Effector memory CD8-positive, alpha-beta T cell (primary cell): ENCODE measurements around the gene RAC3.
A peak's percentile ranks its signal among the peaks of the same experiment; 100 is the strongest.

Source experiments
- ATAC-seq: fragments of 150-1000 bp; cut with Tn5 transposase; replicated peaks from 2 replicates; pipeline ENCODE4 v1.10.0; 2021; ENCODE audit warnings: mild to moderate bottlenecking, moderate library complexity
- DNase-seq, 3 experiments: peaks; one replicate each; pipeline ENCODE4 v3.0.0; 2021
- H3K27ac Mint-ChIP-seq, 2 donors: one replicate each; pipeline ENCODE4 v1.8.0; 2022; ENCODE audit warnings: mild to moderate bottlenecking in 2 of 2, mixed read lengths in 2 of 2, moderate library complexity in 2 of 2
- H3K27me3 Mint-ChIP-seq, 2 donors: one replicate each; pipeline ENCODE4 v1.8.0; 2022; ENCODE audit warnings: mixed read lengths in 2 of 2
- H3K36me3 Mint-ChIP-seq: one replicate; pipeline ENCODE4 v1.8.0; 2022; ENCODE audit warnings: mild to moderate bottlenecking, moderate library complexity, mixed read lengths; ENCODE audit not compliant: insufficient read depth
- H3K4me1 Mint-ChIP-seq, 2 donors: one replicate each; pipeline ENCODE4 v1.8.0; 2022; ENCODE audit warnings: low read depth in 2 of 2, mixed read lengths in 2 of 2
- H3K4me3 Mint-ChIP-seq, 2 donors: one replicate each; pipeline ENCODE4 v1.8.0; 2022; ENCODE audit warnings: mild to moderate bottlenecking in 2 of 2, mixed read lengths in 2 of 2, moderate library complexity in 2 of 2
- H3K9me3 Mint-ChIP-seq, 2 donors: one replicate each; pipeline ENCODE4 v1.8.0; 2022; ENCODE audit warnings: mixed read lengths in 2 of 2

RAC3 gene

GRCh38 chr17:82019690-82020571 lies 11.5 kb upstream of the RAC3 start:
- H3K4me3 Mint-ChIP-seq: peak overlapping the region; percentile 12 to 39
- ATAC-seq: no peak
- H3K27me3 Mint-ChIP-seq: no peaks in the 10 kb centered on the region
- DNase-seq: peak; percentile 53 to 60 (median 58)
- no peaks in the 10 kb centered on the region for H3K9me3 Mint-ChIP-seq
- peaks cover 10 to 23% of the 10 kb centered on the region in 2 donors for H3K4me1 Mint-ChIP-seq
- peaks cover 8% of the 10 kb centered on the region for H3K36me3 Mint-ChIP-seq
- no peak overlapping the region for H3K27ac Mint-ChIP-seq

- peaks cover 13 to 23% of the 10 kb centered on the region in 2 donors for H3K4me1 Mint-ChIP-seq
- ATAC-seq (no peak), DNase-seq (no peak)
- peaks cover 11% of the 10 kb centered on the region for H3K36me3 Mint-ChIP-seq
- peak overlapping the region; percentile 12 to 39 for H3K4me3 Mint-ChIP-seq
- no peaks in the 10 kb centered on the region for H3K9me3 Mint-ChIP-seq
- H3K27me3 Mint-ChIP-seq: no peaks in the 10 kb centered on the region
- no peak overlapping the region for H3K27ac Mint-ChIP-seq
Measured at GRCh38 chr17:82020572-82021106, 10.8 kb upstream of the RAC3 start.

GRCh38 chr17:82021107-82021899 lies 10.2 kb upstream of the RAC3 start:
- H3K27ac Mint-ChIP-seq: peak overlapping the region in 1 of 2 donors; percentile 29

GRCh38 chr17:82021900-82022309 lies 9.6 kb upstream of the RAC3 start:
- Mint-ChIP-seq H3K4me3 (peak overlapping the region; percentile 72 to 80), H3K36me3 (peaks cover 11% of the 10 kb centered on the region), H3K27me3 (no peaks in the 10 kb centered on the region), H3K9me3 (no peaks in the 10 kb centered on the region), H3K4me1 (peaks cover 13 to 23% of the 10 kb centered on the region in 2 donors), H3K27ac (peak overlapping the region in 1 of 2 donors; percentile 29)
- ATAC-seq (no peak), DNase-seq (no peak)

More at GRCh38 chr17:82021107-82021899, 10.2 kb upstream of the RAC3 start:
- Mint-ChIP-seq H3K4me3 (peak overlapping the region; percentile 72 to 80), H3K9me3 (no peaks in the 10 kb centered on the region), H3K36me3 (peaks cover 11% of the 10 kb centered on the region), H3K27me3 (no peaks in the 10 kb centered on the region), H3K4me1 (peaks cover 13 to 23% of the 10 kb centered on the region in 2 donors)
- ATAC-seq: no peak
- DNase-seq: peak in 1 of 3 experiments; percentile 36

- no peaks in the 10 kb centered on the region for H3K9me3 Mint-ChIP-seq
- H3K27ac Mint-ChIP-seq: peak within 1 kb of the TSS in 1 of 2 donors; percentile 77
- peaks cover 11% of the 10 kb centered on the region for H3K36me3 Mint-ChIP-seq
Measured at GRCh38 chr17:82022310-82022980, 9.0 kb upstream of the RAC3 start, which contains the start of gene CENPX. Gene CENPX, minus strand, starts transcription at chr17:82022878. Its CDS starts 17 bp downstream, at chr17:82022861.

GRCh38 chr17:82022981-82023446 lies 8.5 kb upstream of the RAC3 start, which contains the start of gene LRRC45:
Gene LRRC45, plus strand, starts transcription at chr17:82023305. Its CDS starts 339 bp downstream, at chr17:82023644.
- Mint-ChIP-seq H3K4me3 (peak within 1 kb of the TSS; percentile 72 to 80), H3K27me3 (no peaks in the 10 kb centered on the region), H3K9me3 (no peaks in the 10 kb centered on the region), H3K36me3 (peaks cover 11% of the 10 kb centered on the region), H3K27ac (peak within 1 kb of the TSS in 1 of 2 donors; percentile 77), H3K4me1 (peaks cover 13 to 25% of the 10 kb centered on the region in 2 donors)
- DNase-seq: peak; percentile 98 to 99 (median 99)
- peak; percentile 93 for ATAC-seq

More at GRCh38 chr17:82022310-82022980, 9.0 kb upstream of the RAC3 start, which contains the start of gene CENPX:
- Mint-ChIP-seq H3K27me3 (no peaks in the 10 kb centered on the region), H3K4me1 (peaks cover 13 to 23% of the 10 kb centered on the region in 2 donors), H3K4me3 (peak within 1 kb of the TSS; percentile 72 to 80)
- ATAC-seq (peak; percentile 23), DNase-seq (no peak)

- peak overlapping the region; percentile 72 to 80 for H3K4me3 Mint-ChIP-seq
- H3K4me1 Mint-ChIP-seq: peaks cover 13 to 25% of the 10 kb centered on the region in 2 donors
- no peaks in the 10 kb centered on the region for H3K27me3 Mint-ChIP-seq
- no peak overlapping the region for H3K27ac Mint-ChIP-seq
- no peak for ATAC-seq
- H3K36me3 Mint-ChIP-seq: peaks cover 11% of the 10 kb centered on the region
- no peaks in the 10 kb centered on the region for H3K9me3 Mint-ChIP-seq
- no peak for DNase-seq
Measured at GRCh38 chr17:82023447-82024241, 7.8 kb upstream of the RAC3 start.

- Mint-ChIP-seq H3K4me1 (peaks cover 17 to 30% of the 10 kb centered on the region in 2 donors), H3K9me3 (no peaks in the 10 kb centered on the region), H3K4me3 (no peak overlapping the region), H3K36me3 (peaks cover 11% of the 10 kb centered on the region), H3K27me3 (no peaks in the 10 kb centered on the region), H3K27ac (no peak overlapping the region)
- ATAC-seq (no peak), DNase-seq (no peak)
Measured at GRCh38 chr17:82024859-82025258, 6.6 kb upstream of the RAC3 start.

- ATAC-seq (no peak), DNase-seq (no peak)
- Mint-ChIP-seq H3K36me3 (peaks cover 13% of the 10 kb centered on the region), H3K27ac (no peak overlapping the region), H3K4me1 (peaks cover 19 to 27% of the 10 kb centered on the region in 2 donors), H3K27me3 (no peaks in the 10 kb centered on the region), H3K9me3 (no peaks in the 10 kb centered on the region), H3K4me3 (no peak overlapping the region)
Measured at GRCh38 chr17:82025401-82026107, 5.9 kb upstream of the RAC3 start.

- Mint-ChIP-seq H3K4me3 (no peak overlapping the region), H3K4me1 (peaks cover 10 to 17% of the 10 kb centered on the region in 2 donors), H3K27me3 (no peaks in the 10 kb centered on the region), H3K9me3 (no peaks in the 10 kb centered on the region), H3K27ac (no peak overlapping the region), H3K36me3 (peaks cover 6% of the 10 kb centered on the region)
- DNase-seq (no peak), ATAC-seq (no peak)
Measured at GRCh38 chr17:82028246-82028645, 3.2 kb upstream of the RAC3 start.

GRCh38 chr17:82028966-82029365 lies 2.5 kb upstream of the RAC3 start:
- Mint-ChIP-seq H3K4me3 (peak overlapping the region; percentile 73 to 77), H3K36me3 (peaks cover 6% of the 10 kb centered on the region), H3K9me3 (no peaks in the 10 kb centered on the region), H3K27me3 (no peaks in the 10 kb centered on the region), H3K4me1 (peaks cover 10 to 13% of the 10 kb centered on the region in 2 donors), H3K27ac (no peak overlapping the region)
- ATAC-seq (no peak), DNase-seq (no peak)
